Stimulated activated CD8-positive, alpha-beta memory T cell treated with anti-CD3 and anti-CD28 coated beads, Interleukin-12 subunit alpha, Interleukin-12 subunit beta, amount 100 ng/mL, for 24 hours (primary cell): Measurements from ENCODE around the gene AKAP17A.
A peak's percentile ranks its signal among the peaks of the same experiment; 100 is the strongest.
"Not testable (repeated sequence)": the region's sequence is repeated elsewhere in the genome, so short reads cannot be mapped to it uniquely, and the experiment has no call there.

ENCODE experiments used
- DNase-seq: peaks from one replicate; pipeline ENCODE4 v3.0.0-alpha.2; 2020; ENCODE audit errors: extremely low read depth

The AKAP17A gene

GRCh38 chrX:1591102-1591862, at the start of gene AKAP17A:
TSS of gene AKAP17A (plus strand) at chrX:1591604. CDS start at chrX:1593463, 1,859 bp downstream.
- DNase-seq = peak; percentile 94

GRCh38 chrX:1542994-1543725, 48.2 kb upstream of the AKAP17A start:
- DNase-seq = no peak

GRCh38 chrX:1545776-1546408, 45.5 kb upstream of the AKAP17A start:
- no peak for DNase-seq

- DNase-seq = no peak
These were observed 44.6 kb upstream of the AKAP17A start for GRCh38 chrX:1546691-1547251.

GRCh38 chrX:1551959-1552546, 39.4 kb upstream of the AKAP17A start:
- DNase-seq = no peak

- DNase-seq = no peak
These were observed 36.8 kb upstream of the AKAP17A start for GRCh38 chrX:1554469-1555210.

- DNase-seq = no peak
These were observed 36.0 kb upstream of the AKAP17A start for GRCh38 chrX:1555370-1555769.

- DNase-seq = not testable (repeated sequence)
These were observed 34.0 kb upstream of the AKAP17A start for GRCh38 chrX:1557442-1557841.

GRCh38 chrX:1558761-1559468, 32.5 kb upstream of the AKAP17A start:
- no peak for DNase-seq

- no peak for DNase-seq
These were observed 30.2 kb upstream of the AKAP17A start for GRCh38 chrX:1561164-1561563.

- DNase-seq = not testable (repeated sequence)
These were observed 27.3 kb upstream of the AKAP17A start for GRCh38 chrX:1564077-1564476.

- no peak for DNase-seq
These were observed 26.4 kb upstream of the AKAP17A start for GRCh38 chrX:1564750-1565683.

GRCh38 chrX:1574181-1574580, 17.2 kb upstream of the AKAP17A start:
- DNase-seq = not testable (repeated sequence)

- DNase-seq = no peak
These were observed 15.0 kb upstream of the AKAP17A start for GRCh38 chrX:1576201-1576992.

- no peak for DNase-seq
These were observed 13.6 kb upstream of the AKAP17A start for GRCh38 chrX:1577845-1578244.

GRCh38 chrX:1578511-1579173, 12.8 kb upstream of the AKAP17A start:
- DNase-seq = no peak

- DNase-seq = no peak
These were observed 10.3 kb upstream of the AKAP17A start for GRCh38 chrX:1581132-1581531.
